Esophagus squamous epithelium (tissue), 4 donors: ENCODE measurements around the gene PANX3.

Experiments used
- POLR2A ChIP-seq, 4 donors: fragments of 450-650 bp; IDR thresholded peaks; one replicate each; pipeline ENCODE4 v1.6.1; 2017; ENCODE audit warnings: antibody characterized with exemption in 4 of 4, mild to moderate bottlenecking in 4 of 4, moderate library complexity in 3 of 4
- TF ChIP-seq, protein P1 (sequence below), 6 experiments: fragments of 450-650 bp in 4 of 6; fragments of 200-600 bp in 2 of 6; sonication (generic) in 2 of 6; IDR thresholded peaks; one replicate each; pipeline ENCODE4 v1.5.1; 2016 to 2019; ENCODE audit warnings: antibody characterized with exemption in 6 of 6, mild to moderate bottlenecking in 4 of 6, moderate library complexity in 4 of 6

DNA sequence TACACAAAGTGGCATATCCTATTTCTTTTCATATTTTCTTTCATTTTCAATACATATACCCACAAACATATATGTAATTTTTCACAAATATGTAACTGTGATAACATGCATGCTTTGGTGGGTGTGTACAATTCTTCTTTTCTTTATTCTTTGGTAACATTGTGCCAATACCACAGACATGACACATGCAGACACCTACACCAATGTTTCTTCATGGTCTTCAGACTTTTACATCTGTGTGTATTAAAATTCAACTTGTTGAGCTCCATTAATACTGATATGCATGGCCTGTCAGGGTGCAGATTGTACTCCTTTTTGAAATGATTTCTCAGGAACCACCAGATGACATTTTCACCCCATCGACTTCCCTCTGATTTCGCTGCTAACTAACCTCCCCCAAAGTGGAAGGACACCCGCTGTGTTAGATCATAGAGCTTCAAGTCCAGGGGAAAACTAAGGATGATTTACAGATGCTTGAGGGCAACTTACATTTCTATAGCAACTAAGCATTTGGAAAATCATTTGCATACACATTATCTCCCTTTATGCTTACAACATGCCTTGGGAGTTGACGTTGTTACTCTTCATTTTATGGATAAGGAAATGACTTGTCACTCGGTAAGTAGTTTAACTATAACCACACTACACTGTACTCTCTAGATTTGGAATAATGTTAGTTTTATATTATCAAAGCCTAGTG is 10.5 kb upstream of the PANX3 start:
- no peak for TF ChIP-seq POLR2A (IDR thresholded peaks at IDR 0.05)
- TF ChIP-seq, protein P1, sequence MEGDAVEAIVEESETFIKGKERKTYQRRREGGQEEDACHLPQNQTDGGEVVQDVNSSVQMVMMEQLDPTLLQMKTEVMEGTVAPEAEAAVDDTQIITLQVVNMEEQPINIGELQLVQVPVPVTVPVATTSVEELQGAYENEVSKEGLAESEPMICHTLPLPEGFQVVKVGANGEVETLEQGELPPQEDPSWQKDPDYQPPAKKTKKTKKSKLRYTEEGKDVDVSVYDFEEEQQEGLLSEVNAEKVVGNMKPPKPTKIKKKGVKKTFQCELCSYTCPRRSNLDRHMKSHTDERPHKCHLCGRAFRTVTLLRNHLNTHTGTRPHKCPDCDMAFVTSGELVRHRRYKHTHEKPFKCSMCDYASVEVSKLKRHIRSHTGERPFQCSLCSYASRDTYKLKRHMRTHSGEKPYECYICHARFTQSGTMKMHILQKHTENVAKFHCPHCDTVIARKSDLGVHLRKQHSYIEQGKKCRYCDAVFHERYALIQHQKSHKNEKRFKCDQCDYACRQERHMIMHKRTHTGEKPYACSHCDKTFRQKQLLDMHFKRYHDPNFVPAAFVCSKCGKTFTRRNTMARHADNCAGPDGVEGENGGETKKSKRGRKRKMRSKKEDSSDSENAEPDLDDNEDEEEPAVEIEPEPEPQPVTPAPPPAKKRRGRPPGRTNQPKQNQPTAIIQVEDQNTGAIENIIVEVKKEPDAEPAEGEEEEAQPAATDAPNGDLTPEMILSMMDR (IDR thresholded peaks at IDR 0.05): no peak
